ENCODE results near the gene RNASE11. TPM values are rescaled to one million over a fixed set of nuclear protein-coding genes. Genes with fewer than 3 reads are reported as not detected.

The RNASE11 gene
- not detected in 2 replicates for total RNA-seq (ENCODE audit: low replicate concordance)

- Histone ChIP-seq H3K27ac (peak within 1 kb of the TSS; percentile 71), H3K79me2 (ENCODE audit: low read depth) (no peaks in the 10 kb centered on the region), H3K9ac (no peak within 1 kb of the TSS), H3K4me3 (no peak within 1 kb of the TSS), H4K20me1 (ENCODE audit: low read depth) (no peaks in the 10 kb centered on the region), H3K36me3 (no peaks in the 10 kb centered on the region), H2AFZ (replicated peaks) (no peak within 1 kb of the TSS), H3K9me3 (ENCODE audit: low read depth) (no peaks in the 10 kb centered on the region), H3K4me2 (peak within 1 kb of the TSS; percentile 44), H3K27me3 (no peaks in the 10 kb centered on the region), H3K4me1 (peaks cover 31% of the 10 kb centered on the region), H3F3A (ENCODE audit: low read depth) (peaks cover 22% of the 10 kb centered on the region)
- Mint-ChIP-seq H3K27ac (no peak within 1 kb of the TSS), H3K4me1 (peaks cover 2% of the 10 kb centered on the region), H3K36me3 (no peaks in the 10 kb centered on the region), H3K9me3 (no peaks in the 10 kb centered on the region), H3K4me3 (no peak within 1 kb of the TSS), H3K27me3 (ENCODE audit: insufficient read depth, low read depth) (no peaks in the 10 kb centered on the region)
- DNase-seq (ENCODE audit: low spot score), result no peak
- no peak for TF ChIP-seq EZH2phosphoT487 (IDR thresholded peaks at IDR 0.05)
- TF ChIP-seq EZH2 (IDR thresholded peaks at IDR 0.05), result no peak
- TF ChIP-seq CTCF (IDR thresholded peaks at IDR 0.05), result no peak
These were observed at the start of gene RNASE11 for GRCh38 chr14:20587489-20588154. RNASE11 (minus strand) TSS chr14:20588001.

- Histone ChIP-seq H3K36me3 (no peaks in the 10 kb centered on the region), H4K20me1 (ENCODE audit: low read depth) (peaks cover 26% of the 10 kb centered on the region), H3K4me3 (peak overlapping the region; percentile 61), H3F3A (ENCODE audit: low read depth) (peaks cover 51% of the 10 kb centered on the region), H3K27me3 (peaks cover 97% of the 10 kb centered on the region), H3K9ac (no peak overlapping the region), H3K79me2 (ENCODE audit: low read depth) (no peaks in the 10 kb centered on the region), H3K27ac (no peak overlapping the region), H2AFZ (replicated peaks) (no peak overlapping the region), H3K4me2 (peak overlapping the region; percentile 97), H3K9me3 (ENCODE audit: low read depth) (no peaks in the 10 kb centered on the region), H3K4me1 (no peaks in the 10 kb centered on the region)
- Mint-ChIP-seq H3K4me3 (peak overlapping the region; percentile 97), H3K27me3 (ENCODE audit: insufficient read depth, low read depth) (peaks cover 52% of the 10 kb centered on the region), H3K4me1 (peaks cover 20% of the 10 kb centered on the region), H3K36me3 (peaks cover 2% of the 10 kb centered on the region), H3K27ac (peak overlapping the region; percentile 73), H3K9me3 (peaks cover 12% of the 10 kb centered on the region)
- TF ChIP-seq EZH2 (IDR thresholded peaks at IDR 0.05) (peak; percentile 32), EZH2phosphoT487 (IDR thresholded peaks at IDR 0.05) (no peak)
- DNase-seq (ENCODE audit: low spot score), result peak; percentile 87
These were observed 45.3 kb upstream of the RNASE11 start for GRCh38 chr14:20632831-20633691.

- DNase-seq (ENCODE audit: low spot score), result no peak
- Histone ChIP-seq H3K4me3 (peak overlapping the region; percentile 61), H3K4me1 (peaks cover 5% of the 10 kb centered on the region), H2AFZ (replicated peaks) (no peak overlapping the region), H3K4me2 (peak overlapping the region; percentile 97), H3K79me2 (ENCODE audit: low read depth) (no peaks in the 10 kb centered on the region), H3K27ac (no peak overlapping the region), H3K27me3 (peaks cover 97% of the 10 kb centered on the region), H4K20me1 (ENCODE audit: low read depth) (peaks cover 33% of the 10 kb centered on the region), H3K36me3 (no peaks in the 10 kb centered on the region), H3K9me3 (ENCODE audit: low read depth) (no peaks in the 10 kb centered on the region), H3K9ac (no peak overlapping the region), H3F3A (ENCODE audit: low read depth) (peaks cover 57% of the 10 kb centered on the region)
- H3K36me3 Mint-ChIP-seq, result peaks cover 2% of the 10 kb centered on the region
- peaks cover 26% of the 10 kb centered on the region for H3K4me1 Mint-ChIP-seq
- peak overlapping the region; percentile 97 for H3K4me3 Mint-ChIP-seq
- no peak for TF ChIP-seq EZH2phosphoT487 (IDR thresholded peaks at IDR 0.05)
- TF ChIP-seq CTCF (IDR thresholded peaks at IDR 0.05), result no peak
- no peak for TF ChIP-seq EZH2 (IDR thresholded peaks at IDR 0.05)
- peaks cover 58% of the 10 kb centered on the region for H3K27me3 Mint-ChIP-seq (ENCODE audit: insufficient read depth, low read depth)
- peak overlapping the region; percentile 73 for H3K27ac Mint-ChIP-seq
- H3K9me3 Mint-ChIP-seq, result peaks cover 12% of the 10 kb centered on the region
These were observed 44.6 kb upstream of the RNASE11 start for GRCh38 chr14:20632448-20632830.

All from neural progenitor cell (in vitro differentiated cells).